Naive thymus-derived CD8-positive, alpha-beta T cell (primary cell): ENCODE data around the gene AUTS2. TPM values are rescaled to one million over a fixed set of nuclear protein-coding genes. Genes with fewer than 3 reads are reported as not detected.
"Not testable (repeated sequence)": the region's sequence is repeated elsewhere in the genome, so short reads cannot be mapped to it uniquely, and the experiment has no call there.

ENCODE experiments used
- ATAC-seq, 2 donors: fragments of 150-1000 bp; cut with Tn5 transposase in 1 of 2; sonication (Bioruptor Pico), chemical (Tn5 transposase) in 1 of 2; 1 replicate in 1 of 2; 2 replicates in 1 of 2; pipeline ENCODE4 v1.10.0; 2021; ENCODE audit warnings: mild to moderate bottlenecking in 2 of 2, moderate library complexity in 2 of 2
- POLR2A ChIA-PET: fragments of 350-600 bp; sonication (Branson Sonifier 250); formaldehyde crosslinking; loops from one replicate; lab custom pipeline; 2021; ENCODE audit warnings: antibody characterized with exemption; lab: Charles Lee
- DNase-seq, 10 donors: peaks; one replicate each; pipeline versions ENCODE4 v3.0.0 to v3.0.0-alpha.2; 2020 to 2022
- H3K27ac Mint-ChIP-seq, 10 donors: one replicate each; pipeline ENCODE4 v1.8.0; 2020 to 2022; ENCODE audit warnings: mild to moderate bottlenecking in 10 of 10, mixed read lengths in 10 of 10, moderate library complexity in 4 of 10, inconsistent platforms in 1 of 10
- H3K27me3 Mint-ChIP-seq, 5 donors: one replicate each; pipeline ENCODE4 v1.8.0; 2021 to 2022; ENCODE audit warnings: mixed read lengths in 5 of 5
- H3K36me3 Mint-ChIP-seq, 3 donors: one replicate each; pipeline ENCODE4 v1.8.0; 2020 to 2022; ENCODE audit warnings: mixed read lengths in 3 of 3, mild to moderate bottlenecking in 2 of 3, inconsistent platforms in 1 of 3
- H3K4me1 Mint-ChIP-seq, 4 donors: one replicate each; pipeline ENCODE4 v1.8.0; 2021 to 2022; ENCODE audit warnings: mixed read lengths in 4 of 4
- H3K4me3 Mint-ChIP-seq, 10 donors: one replicate each; pipeline ENCODE4 v1.8.0; 2020 to 2022; ENCODE audit warnings: mild to moderate bottlenecking in 10 of 10, mixed read lengths in 10 of 10, moderate library complexity in 6 of 10, inconsistent platforms in 1 of 10
- H3K9me3 Mint-ChIP-seq, 9 donors: one replicate each; pipeline ENCODE4 v1.8.0; 2020 to 2022; ENCODE audit warnings: mixed read lengths in 9 of 9, mild to moderate bottlenecking in 3 of 9, inconsistent platforms in 1 of 9, moderate library complexity in 1 of 9
- polyA plus RNA-seq, 3 donors: library from polyadenylated mRNA; unstranded; fragments of 300-500 nt; fragmentation: Illumina TruSeq; gene quantifications; one replicate each; pipeline ENCODE4 v1.2.3, GENCODE V29; 2021
- total RNA-seq, 8 experiments: library from RNA in 2 of 8; stranded (reverse) in 2 of 8; gene quantifications; one replicate each; pipeline ENCODE4 v1.2.3 and lab custom pipeline; 2021 to 2026

Gene AUTS2
- total and polyA plus RNA-seq, 5 experiments from 2014 or later: 0.36 to 4.6 (median 3.0) TPM

- H3K4me3 Mint-ChIP-seq: no peak overlapping the region
- H3K27ac Mint-ChIP-seq: peak overlapping the region in 1 of 10 donors; percentile 58
- ATAC-seq (no peak), DNase-seq (no peak)
- no peaks in the 10 kb centered on the region for H3K4me1 Mint-ChIP-seq
- peaks cover 0 to 4% (median 1%) of the 10 kb centered on the region in 3 donors for H3K36me3 Mint-ChIP-seq
- H3K9me3 Mint-ChIP-seq: peaks cover 0 to 6% (median 0%) of the 10 kb centered on the region in 9 donors
- peaks cover 0 to 4% (median 0%) of the 10 kb centered on the region in 5 donors for H3K27me3 Mint-ChIP-seq
- POLR2A ChIA-PET: no interaction called here
These were observed 1128.7 kb downstream of the AUTS2 start for GRCh38 chr7:70726951-70727378.

GRCh38 chr7:70727861-70728260, 1129.6 kb downstream of the AUTS2 start:
- peaks cover 0 to 4% (median 0%) of the 10 kb centered on the region in 5 donors for H3K27me3 Mint-ChIP-seq

GRCh38 chr7:70728872-70729552, 1130.7 kb downstream of the AUTS2 start:
- no peak for DNase-seq
- Mint-ChIP-seq H3K4me3 (no peak overlapping the region), H3K36me3 (peaks cover 0 to 5% (median 1%) of the 10 kb centered on the region in 3 donors), H3K27ac (no peak overlapping the region), H3K9me3 (peaks cover 0 to 7% (median 0%) of the 10 kb centered on the region in 9 donors), H3K4me1 (peaks cover 0 to 2% (median 0%) of the 10 kb centered on the region in 4 donors), H3K27me3 (peaks cover 0 to 4% (median 0%) of the 10 kb centered on the region in 5 donors)
- no peak for ATAC-seq
- POLR2A ChIA-PET: no interaction called here

More at GRCh38 chr7:70727861-70728260, 1129.6 kb downstream of the AUTS2 start:
- peaks cover 0 to 2% (median 0%) of the 10 kb centered on the region in 4 donors for H3K4me1 Mint-ChIP-seq
- peaks cover 0 to 5% (median 1%) of the 10 kb centered on the region in 3 donors for H3K36me3 Mint-ChIP-seq
- no peak overlapping the region for H3K4me3 Mint-ChIP-seq
- ATAC-seq (no peak), DNase-seq (no peak)
- POLR2A ChIA-PET: no interaction called here
- no peak overlapping the region for H3K27ac Mint-ChIP-seq
- peaks cover 0 to 7% (median 0%) of the 10 kb centered on the region in 9 donors for H3K9me3 Mint-ChIP-seq

GRCh38 chr7:70729553-70730157, 1131.4 kb downstream of the AUTS2 start:
- POLR2A ChIA-PET, DNase-seq, H3K9me3 Mint-ChIP-seq, H3K36me3 Mint-ChIP-seq, H3K27ac Mint-ChIP-seq, ATAC-seq, H3K4me3 Mint-ChIP-seq, H3K27me3 Mint-ChIP-seq, H3K4me1 Mint-ChIP-seq: not testable (repeated sequence)

GRCh38 chr7:70730451-70731110, 1132.3 kb downstream of the AUTS2 start:
- H3K27ac Mint-ChIP-seq: peak overlapping the region in 1 of 10 donors; percentile 31

GRCh38 chr7:70733090-70733489, 1134.8 kb downstream of the AUTS2 start:
- no peak for ATAC-seq
- H3K4me3 Mint-ChIP-seq: no peak overlapping the region
- H3K36me3 Mint-ChIP-seq: peaks cover 0 to 5% (median 0%) of the 10 kb centered on the region in 3 donors
- H3K9me3 Mint-ChIP-seq: peaks cover 0 to 7% (median 0%) of the 10 kb centered on the region in 9 donors
- peaks cover 0 to 1% (median 0%) of the 10 kb centered on the region in 5 donors for H3K27me3 Mint-ChIP-seq
- POLR2A ChIA-PET: no interaction called here
- DNase-seq: no peak
- no peak overlapping the region for H3K27ac Mint-ChIP-seq
- H3K4me1 Mint-ChIP-seq: peaks cover 0 to 22% (median 6%) of the 10 kb centered on the region in 4 donors

More at GRCh38 chr7:70730451-70731110, 1132.3 kb downstream of the AUTS2 start:
- peaks cover 0 to 4% (median 0%) of the 10 kb centered on the region in 4 donors for H3K4me1 Mint-ChIP-seq
- H3K27me3 Mint-ChIP-seq: peaks cover 0 to 1% (median 0%) of the 10 kb centered on the region in 5 donors
- H3K9me3 Mint-ChIP-seq: peaks cover 0 to 7% (median 0%) of the 10 kb centered on the region in 9 donors
- no peak for ATAC-seq
- no peak overlapping the region for H3K4me3 Mint-ChIP-seq
- no peak for DNase-seq
- peaks cover 0 to 5% (median 0%) of the 10 kb centered on the region in 3 donors for H3K36me3 Mint-ChIP-seq
- POLR2A ChIA-PET: no interaction called here

GRCh38 chr7:70734411-70734810, 1136.1 kb downstream of the AUTS2 start:
- peaks cover 0 to 1% (median 0%) of the 10 kb centered on the region in 5 donors for H3K27me3 Mint-ChIP-seq
- no peak for DNase-seq
- peaks cover 0 to 5% (median 0%) of the 10 kb centered on the region in 3 donors for H3K36me3 Mint-ChIP-seq
- peaks cover 0 to 7% (median 0%) of the 10 kb centered on the region in 9 donors for H3K9me3 Mint-ChIP-seq
- H3K4me3 Mint-ChIP-seq: no peak overlapping the region
- H3K4me1 Mint-ChIP-seq: peaks cover 2 to 29% (median 6%) of the 10 kb centered on the region in 4 donors
- no peak overlapping the region for H3K27ac Mint-ChIP-seq
- POLR2A ChIA-PET: no interaction called here
- ATAC-seq: no peak

GRCh38 chr7:70735313-70735712, 1137.0 kb downstream of the AUTS2 start:
- peaks cover 0 to 5% (median 0%) of the 10 kb centered on the region in 3 donors for H3K36me3 Mint-ChIP-seq
- H3K9me3 Mint-ChIP-seq: peaks cover 0 to 5% (median 0%) of the 10 kb centered on the region in 9 donors
- POLR2A ChIA-PET: no interaction called here
- no peak overlapping the region for H3K27ac Mint-ChIP-seq
- H3K4me1 Mint-ChIP-seq: peaks cover 2 to 33% (median 6%) of the 10 kb centered on the region in 4 donors
- ATAC-seq (no peak), DNase-seq (no peak)
- no peak overlapping the region for H3K4me3 Mint-ChIP-seq
- peaks cover 0 to under 1% (median 0%) of the 10 kb centered on the region in 5 donors for H3K27me3 Mint-ChIP-seq

GRCh38 chr7:70736715-70737460, 1138.6 kb downstream of the AUTS2 start:
- ATAC-seq (no peak), DNase-seq (no peak)
- Mint-ChIP-seq H3K4me1 (peaks cover 2 to 33% (median 6%) of the 10 kb centered on the region in 4 donors), H3K27me3 (no peaks in the 10 kb centered on the region), H3K36me3 (peaks cover 0 to 2% (median 0%) of the 10 kb centered on the region in 3 donors), H3K9me3 (peaks cover 0 to 2% (median 0%) of the 10 kb centered on the region in 9 donors), H3K4me3 (peak overlapping the region in 5 of 10 donors; percentile 11 to 42 (median 25)), H3K27ac (peak overlapping the region in 2 of 10 donors; percentile 11 to 29)
- POLR2A ChIA-PET: no interaction called here

- Mint-ChIP-seq H3K27me3 (no peaks in the 10 kb centered on the region), H3K4me3 (no peak overlapping the region)
These were observed 1140.0 kb downstream of the AUTS2 start for GRCh38 chr7:70738151-70738885.

GRCh38 chr7:70739646-70740210, 1141.5 kb downstream of the AUTS2 start:
- Mint-ChIP-seq H3K27ac (no peak overlapping the region), H3K4me3 (no peak overlapping the region), H3K27me3 (no peaks in the 10 kb centered on the region), H3K9me3 (no peaks in the 10 kb centered on the region), H3K36me3 (no peaks in the 10 kb centered on the region), H3K4me1 (peaks cover 2 to 33% (median 6%) of the 10 kb centered on the region in 4 donors)
- POLR2A ChIA-PET: no interaction called here
- DNase-seq (no peak), ATAC-seq (no peak)

More at GRCh38 chr7:70738151-70738885, 1140.0 kb downstream of the AUTS2 start:
- Mint-ChIP-seq H3K4me1 (peaks cover 2 to 31% (median 6%) of the 10 kb centered on the region in 4 donors), H3K36me3 (no peaks in the 10 kb centered on the region), H3K27ac (no peak overlapping the region), H3K9me3 (no peaks in the 10 kb centered on the region)
- POLR2A ChIA-PET: interaction anchor here (0.7 kb wide), 1 partner anchor 751 kb away, joined by 5 read pairs; no protein-coding TSS in a partner anchor
- no peak for DNase-seq
- no peak for ATAC-seq
